ENCODE data around the gene PLAAT5. TPM values are rescaled to one million over a fixed set of nuclear protein-coding genes. Genes with fewer than 3 reads are reported as not detected.
"Not testable (repeated sequence)": the region's sequence is repeated elsewhere in the genome, so short reads cannot be mapped to it uniquely, and the experiment has no call there.

The PLAAT5 gene
- total and polyA plus RNA-seq, 2 donors (not counting 3 experiments of a cell fraction or from before 2014, with no cell fraction given): not detected

DNA sequence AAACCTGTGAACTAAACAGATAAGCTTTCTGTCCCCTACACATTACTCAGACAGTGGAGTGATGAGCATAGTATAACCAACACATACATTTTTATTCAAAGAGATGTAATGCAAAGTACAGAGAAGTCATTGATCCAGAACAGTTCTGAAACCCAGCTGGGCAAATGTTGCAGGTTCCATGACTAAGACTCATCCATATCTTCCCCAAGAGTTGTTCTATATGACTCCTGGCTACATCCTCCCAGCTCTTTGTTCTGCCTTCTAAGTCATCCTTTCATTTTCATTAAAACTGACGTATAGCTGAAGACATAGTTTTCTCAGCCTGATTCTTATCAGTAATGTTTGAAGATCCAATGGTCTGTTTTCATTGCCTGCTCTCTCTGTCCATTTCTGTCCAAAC, 47.3 kb downstream of the PLAAT5 start:
- Histone ChIP-seq H3K27me3 (ENCODE audit: control insufficient read depth in 2 of 2, insufficient read depth in 2 of 2, low read length in 2 of 2) (peaks cover 4 to 5% of the 10 kb centered on the region in 2 experiments), H3K9me3 (replicated peaks; ENCODE audit: control insufficient read depth, insufficient read depth, low read length) (no peaks in the 10 kb centered on the region), H2AFZ (ENCODE audit: low read depth, low read length) (no peak overlapping the region), H3K4me1 (ENCODE audit: control insufficient read depth, extremely low read depth, insufficient read depth, low read length) (no peaks in the 10 kb centered on the region), H3K79me2 (ENCODE audit: control insufficient read depth, insufficient read depth, low read length) (no peaks in the 10 kb centered on the region), H3K36me3 (ENCODE audit: control insufficient read depth in 2 of 2, extremely low read depth in 1 of 2, insufficient read depth in 2 of 2, low read length in 2 of 2) (no peaks in the 10 kb centered on the region), H4K20me1 (replicated peaks; ENCODE audit: control insufficient read depth, extremely low read depth, insufficient read depth, low read length) (no peaks in the 10 kb centered on the region), H3K27ac (ENCODE audit: insufficient read depth, low read depth, low read length) (no peak overlapping the region), H3K4me2 (ENCODE audit: insufficient read depth, low read length) (no peak overlapping the region), H3K4me3 (replicated peaks in 1 of 3; ENCODE audit: insufficient read depth in 1 of 3, low read depth in 1 of 3, low read length in 3 of 3) (no peak overlapping the region), H3K9ac (replicated peaks; ENCODE audit: extremely low read depth, insufficient read depth, low read length) (no peak overlapping the region), H3K9me1 (replicated peaks; ENCODE audit: control insufficient read depth, extremely low read depth, insufficient read depth, low read length) (no peaks in the 10 kb centered on the region)
- FAIRE-seq (no peak), DNase-seq (ENCODE audit: low read depth, low spot score) (no peak)
- no TSS peak for BruUV-seq (replicated peaks)
- intact Hi-C loops (cut with micrococcal nuclease) (no loop called here), dilution Hi-C loops (cut with MboI; ENCODE audit: extremely low pct_ligation_motif_present, low sequenced_read_pairs) (no loop called here)
- ChIA-PET CTCF (no interaction called here), POLR2A (no interaction called here)
- TF ChIP-seq POLR2A (IDR thresholded peaks at IDR 0.05; ENCODE audit: low read depth, low read length) (no peak), JUN (IDR thresholded peaks at IDR 0.05; ENCODE audit: borderline replicate concordance, insufficient read depth, insufficient read length, low read depth) (no peak), MYC (IDR thresholded peaks at IDR 0.05; ENCODE audit: low read depth, low read length) (no peak), EZH2 (IDR thresholded peaks at IDR 0.05; ENCODE audit: borderline replicate concordance, low read depth, low read length, severe bottlenecking) (no peak), POLR2AphosphoS5 (IDR thresholded peaks at IDR 0.05; ENCODE audit: insufficient read depth, low read depth, low read length) (no peak), GATA2 (IDR thresholded peaks at IDR 0.05; ENCODE audit: insufficient read depth, insufficient read length, low read depth, low read length) (no peak)
- TF ChIP-seq, protein P1, sequence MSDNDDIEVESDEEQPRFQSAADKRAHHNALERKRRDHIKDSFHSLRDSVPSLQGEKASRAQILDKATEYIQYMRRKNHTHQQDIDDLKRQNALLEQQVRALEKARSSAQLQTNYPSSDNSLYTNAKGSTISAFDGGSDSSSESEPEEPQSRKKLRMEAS (IDR thresholded peaks at IDR 0.05; ENCODE audit: insufficient read depth, insufficient read length): no peak
- TF ChIP-seq, protein P2, sequence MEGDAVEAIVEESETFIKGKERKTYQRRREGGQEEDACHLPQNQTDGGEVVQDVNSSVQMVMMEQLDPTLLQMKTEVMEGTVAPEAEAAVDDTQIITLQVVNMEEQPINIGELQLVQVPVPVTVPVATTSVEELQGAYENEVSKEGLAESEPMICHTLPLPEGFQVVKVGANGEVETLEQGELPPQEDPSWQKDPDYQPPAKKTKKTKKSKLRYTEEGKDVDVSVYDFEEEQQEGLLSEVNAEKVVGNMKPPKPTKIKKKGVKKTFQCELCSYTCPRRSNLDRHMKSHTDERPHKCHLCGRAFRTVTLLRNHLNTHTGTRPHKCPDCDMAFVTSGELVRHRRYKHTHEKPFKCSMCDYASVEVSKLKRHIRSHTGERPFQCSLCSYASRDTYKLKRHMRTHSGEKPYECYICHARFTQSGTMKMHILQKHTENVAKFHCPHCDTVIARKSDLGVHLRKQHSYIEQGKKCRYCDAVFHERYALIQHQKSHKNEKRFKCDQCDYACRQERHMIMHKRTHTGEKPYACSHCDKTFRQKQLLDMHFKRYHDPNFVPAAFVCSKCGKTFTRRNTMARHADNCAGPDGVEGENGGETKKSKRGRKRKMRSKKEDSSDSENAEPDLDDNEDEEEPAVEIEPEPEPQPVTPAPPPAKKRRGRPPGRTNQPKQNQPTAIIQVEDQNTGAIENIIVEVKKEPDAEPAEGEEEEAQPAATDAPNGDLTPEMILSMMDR (IDR thresholded peaks at IDR 0.05; ENCODE audit: extremely low read depth in 1 of 2, insufficient read depth in 1 of 2, low read depth in 1 of 2, low read length in 2 of 2): no peak

DNA sequence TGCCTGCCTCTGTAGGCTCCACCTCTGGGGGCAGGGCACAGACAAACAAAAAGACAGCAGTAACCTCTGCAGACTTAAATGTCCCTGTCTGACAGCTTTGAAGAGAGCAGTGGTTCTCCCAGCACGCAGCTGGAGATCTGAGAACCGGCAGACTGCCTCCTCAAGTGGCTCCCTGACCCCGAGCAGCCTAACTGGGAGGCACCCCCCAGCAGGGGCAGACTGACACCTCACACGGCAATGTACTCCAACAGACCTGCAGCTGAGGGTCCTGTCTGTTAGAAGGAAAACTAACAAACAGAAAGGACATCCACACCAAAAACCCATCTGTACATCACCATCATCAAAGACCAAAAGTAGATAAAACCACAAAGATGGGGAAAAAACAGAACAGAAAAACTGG, 55.1 kb downstream of the PLAAT5 start:
- H3K9ac ChIP-seq (replicated peaks; ENCODE audit: extremely low read depth, insufficient read depth, low read length); intact Hi-C loops (cut with micrococcal nuclease); FAIRE-seq; H3K27me3 ChIP-seq (ENCODE audit: control insufficient read depth in 2 of 2, insufficient read depth in 2 of 2, low read length in 2 of 2); H3K27ac ChIP-seq (ENCODE audit: insufficient read depth, low read depth, low read length); H3K9me3 ChIP-seq (replicated peaks; ENCODE audit: control insufficient read depth, insufficient read depth, low read length); H3K4me2 ChIP-seq (ENCODE audit: insufficient read depth, low read length); H3K36me3 ChIP-seq (ENCODE audit: control insufficient read depth in 2 of 2, extremely low read depth in 1 of 2, insufficient read depth in 2 of 2, low read length in 2 of 2); dilution Hi-C loops (cut with MboI; ENCODE audit: extremely low pct_ligation_motif_present, low sequenced_read_pairs); POLR2A ChIA-PET; H3K4me3 ChIP-seq (replicated peaks in 1 of 3; ENCODE audit: insufficient read depth in 1 of 3, low read depth in 1 of 3, low read length in 3 of 3); H3K9me1 ChIP-seq (replicated peaks; ENCODE audit: control insufficient read depth, extremely low read depth, insufficient read depth, low read length); DNase-seq (ENCODE audit: low read depth, low spot score); H3K4me1 ChIP-seq (ENCODE audit: control insufficient read depth, extremely low read depth, insufficient read depth, low read length); BruUV-seq (replicated peaks); H4K20me1 ChIP-seq (replicated peaks; ENCODE audit: control insufficient read depth, extremely low read depth, insufficient read depth, low read length); H2AFZ ChIP-seq (ENCODE audit: low read depth, low read length); CTCF ChIA-PET; H3K79me2 ChIP-seq (ENCODE audit: control insufficient read depth, insufficient read depth, low read length): not testable (repeated sequence)

DNA sequence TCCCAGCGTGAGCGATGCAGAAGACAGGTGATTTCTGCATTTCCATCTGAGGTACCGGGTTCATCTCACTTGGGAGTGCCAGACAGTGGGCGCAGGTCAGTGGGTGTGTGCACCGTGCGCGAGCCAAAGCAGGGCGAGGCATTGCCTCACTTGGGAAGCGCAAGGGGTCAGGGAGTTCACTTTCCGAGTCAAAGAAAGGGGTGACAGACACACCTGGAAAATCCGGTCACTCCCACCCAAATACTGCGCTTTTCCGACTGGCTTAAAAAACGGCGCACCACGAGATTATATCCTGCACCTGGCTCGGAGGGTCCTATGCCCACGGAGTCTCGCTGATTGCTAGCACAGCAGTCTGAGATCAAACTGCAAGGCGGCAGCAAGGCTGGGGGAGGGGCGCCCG, 55.6 kb downstream of the PLAAT5 start:
- intact Hi-C loops (cut with micrococcal nuclease); H3K9me3 ChIP-seq (replicated peaks; ENCODE audit: control insufficient read depth, insufficient read depth, low read length); H4K20me1 ChIP-seq (replicated peaks; ENCODE audit: control insufficient read depth, extremely low read depth, insufficient read depth, low read length); H3K27me3 ChIP-seq (ENCODE audit: control insufficient read depth in 2 of 2, insufficient read depth in 2 of 2, low read length in 2 of 2); H3K4me1 ChIP-seq (ENCODE audit: control insufficient read depth, extremely low read depth, insufficient read depth, low read length); H2AFZ ChIP-seq (ENCODE audit: low read depth, low read length); BruUV-seq (replicated peaks); H3K4me2 ChIP-seq (ENCODE audit: insufficient read depth, low read length); H3K27ac ChIP-seq (ENCODE audit: insufficient read depth, low read depth, low read length); H3K9ac ChIP-seq (replicated peaks; ENCODE audit: extremely low read depth, insufficient read depth, low read length); H3K79me2 ChIP-seq (ENCODE audit: control insufficient read depth, insufficient read depth, low read length); POLR2A ChIA-PET; H3K4me3 ChIP-seq (replicated peaks in 1 of 3; ENCODE audit: insufficient read depth in 1 of 3, low read depth in 1 of 3, low read length in 3 of 3); DNase-seq (ENCODE audit: low read depth, low spot score); H3K36me3 ChIP-seq (ENCODE audit: control insufficient read depth in 2 of 2, extremely low read depth in 1 of 2, insufficient read depth in 2 of 2, low read length in 2 of 2); FAIRE-seq; dilution Hi-C loops (cut with MboI; ENCODE audit: extremely low pct_ligation_motif_present, low sequenced_read_pairs); H3K9me1 ChIP-seq (replicated peaks; ENCODE audit: control insufficient read depth, extremely low read depth, insufficient read depth, low read length): not testable (repeated sequence)
- CTCF ChIA-PET: interaction anchor here (1.2 kb wide), 1 partner anchor 400 kb away, joined by 3 read pairs; no protein-coding TSS in a partner anchor
